Tibial nerve (tissue), 4 donors: ENCODE measurements around the gene FBLN1. TPM values are rescaled to one million over a fixed set of nuclear protein-coding genes. Genes with fewer than 3 reads are reported as not detected.

ENCODE experiments used
- DNase-seq, 2 donors: peaks; one replicate each; pipeline ENCODE4 v3.0.0-alpha.2; 2019; ENCODE audit warnings: low spot score in 2 of 2
- H3K27ac ChIP-seq, 4 donors: fragments of 200-600 bp; sonication (generic) in 3 of 4; one replicate each; pipeline ENCODE4 v1.5.1; 2017 to 2019; ENCODE audit warnings: mild to moderate bottlenecking in 1 of 4
- H3K27me3 ChIP-seq, 2 donors: fragments of 200-600 bp; sonication (generic) in 1 of 2; one replicate each; pipeline versions ENCODE4 v1.5.1 to v1.6.0; 2017 to 2019
- H3K36me3 ChIP-seq, 3 donors: fragments of 200-600 bp; sonication (generic); one replicate each; pipeline ENCODE4 v1.5.1; 2018 to 2019
- H3K4me1 ChIP-seq, 4 donors: fragments of 200-600 bp; sonication (generic) in 3 of 4; one replicate each; pipeline ENCODE4 v1.5.1; 2017 to 2019
- H3K4me3 ChIP-seq, 4 donors: fragments of 200-600 bp; sonication (generic) in 3 of 4; one replicate each; pipeline ENCODE4 v1.5.1; 2017 to 2019; ENCODE audit warnings: mild to moderate bottlenecking in 1 of 4, moderate library complexity in 1 of 4
- H3K9me3 ChIP-seq, 4 donors: fragments of 200-600 bp; sonication (generic) in 3 of 4; one replicate each; pipeline ENCODE4 v1.5.1; 2017 to 2019
- EP300 ChIP-seq, 2 donors: sonication (generic); formaldehyde crosslinking; IDR thresholded peaks; one replicate each; pipeline ENCODE4 v1.6.1; 2017; ENCODE audit warnings: antibody characterized with exemption in 2 of 2, mild to moderate bottlenecking in 1 of 2
- POLR2A ChIP-seq, 2 donors: fragments of 450-650 bp; IDR thresholded peaks; one replicate each; pipeline ENCODE4 v1.6.1; 2017; ENCODE audit warnings: antibody characterized with exemption in 2 of 2, mild to moderate bottlenecking in 2 of 2, moderate library complexity in 2 of 2
- WGBS, 2 donors: methylation state at CpG; one replicate each; pipeline ENCODE4 v1.1.5; 2018; 5-methylcytosine and 5-hydroxymethylcytosine counted together
- total RNA-seq, 4 donors: library from RNA; depleted of rRNA; stranded (reverse); fragments of >200 nt; gene quantifications; one replicate each; pipeline ENCODE4 v1.1.0, GENCODE V29; 2016
- TF ChIP-seq, protein P1 (sequence below), 5 experiments: fragments of 200-600 bp in 3 of 5; fragments of 450-650 bp in 2 of 5; sonication (generic) in 3 of 5; IDR thresholded peaks; one replicate each; pipeline ENCODE4 v1.5.1; 2016 to 2019; ENCODE audit warnings: antibody characterized with exemption in 5 of 5, mild to moderate bottlenecking in 3 of 5, moderate library complexity in 2 of 5

FBLN1 gene
- total RNA-seq, 4 donors from 2014 or later: 172 to 1,145 (median 351) TPM

DNA sequence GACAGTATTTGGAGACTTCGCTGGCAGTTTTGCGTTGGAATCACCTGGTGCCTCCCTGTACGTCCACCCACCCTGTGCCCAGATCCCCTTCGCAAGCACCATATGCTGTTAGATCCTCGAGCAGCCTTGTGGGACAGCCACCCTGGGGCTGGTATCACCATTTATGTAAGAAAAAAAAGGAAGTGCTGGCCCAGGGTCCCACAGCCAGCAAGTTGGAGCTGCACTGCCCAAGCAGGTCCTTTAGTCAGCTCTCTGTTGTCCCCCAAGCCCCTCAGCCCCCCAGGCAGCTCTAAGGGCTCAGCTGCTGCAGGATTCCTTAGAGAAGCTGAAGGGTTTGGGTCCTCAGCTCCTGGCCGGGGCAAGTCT, 80.3 kb downstream of the FBLN1 start:
- 82 to 86% methylated on average over 6 of the region's 6 CpGs for WGBS, 2 donors
- no peak overlapping the region for H3K27ac ChIP-seq
- peaks cover 0 to 29% (median 0%) of the 10 kb centered on the region in 4 donors for H3K4me1 ChIP-seq
- no peak overlapping the region for H3K4me3 ChIP-seq
- H3K27me3 ChIP-seq: peaks cover 0 to 3% of the 10 kb centered on the region in 2 donors
- TF ChIP-seq POLR2A (IDR thresholded peaks at IDR 0.05) (no peak), EP300 (IDR thresholded peaks at IDR 0.05) (no peak)
- TF ChIP-seq, protein P1, sequence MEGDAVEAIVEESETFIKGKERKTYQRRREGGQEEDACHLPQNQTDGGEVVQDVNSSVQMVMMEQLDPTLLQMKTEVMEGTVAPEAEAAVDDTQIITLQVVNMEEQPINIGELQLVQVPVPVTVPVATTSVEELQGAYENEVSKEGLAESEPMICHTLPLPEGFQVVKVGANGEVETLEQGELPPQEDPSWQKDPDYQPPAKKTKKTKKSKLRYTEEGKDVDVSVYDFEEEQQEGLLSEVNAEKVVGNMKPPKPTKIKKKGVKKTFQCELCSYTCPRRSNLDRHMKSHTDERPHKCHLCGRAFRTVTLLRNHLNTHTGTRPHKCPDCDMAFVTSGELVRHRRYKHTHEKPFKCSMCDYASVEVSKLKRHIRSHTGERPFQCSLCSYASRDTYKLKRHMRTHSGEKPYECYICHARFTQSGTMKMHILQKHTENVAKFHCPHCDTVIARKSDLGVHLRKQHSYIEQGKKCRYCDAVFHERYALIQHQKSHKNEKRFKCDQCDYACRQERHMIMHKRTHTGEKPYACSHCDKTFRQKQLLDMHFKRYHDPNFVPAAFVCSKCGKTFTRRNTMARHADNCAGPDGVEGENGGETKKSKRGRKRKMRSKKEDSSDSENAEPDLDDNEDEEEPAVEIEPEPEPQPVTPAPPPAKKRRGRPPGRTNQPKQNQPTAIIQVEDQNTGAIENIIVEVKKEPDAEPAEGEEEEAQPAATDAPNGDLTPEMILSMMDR (IDR thresholded peaks at IDR 0.05): no peak
- no peak for DNase-seq
- H3K36me3 ChIP-seq: peaks cover 0 to 2% (median 0%) of the 10 kb centered on the region in 3 donors
- no peaks in the 10 kb centered on the region for H3K9me3 ChIP-seq

DNA sequence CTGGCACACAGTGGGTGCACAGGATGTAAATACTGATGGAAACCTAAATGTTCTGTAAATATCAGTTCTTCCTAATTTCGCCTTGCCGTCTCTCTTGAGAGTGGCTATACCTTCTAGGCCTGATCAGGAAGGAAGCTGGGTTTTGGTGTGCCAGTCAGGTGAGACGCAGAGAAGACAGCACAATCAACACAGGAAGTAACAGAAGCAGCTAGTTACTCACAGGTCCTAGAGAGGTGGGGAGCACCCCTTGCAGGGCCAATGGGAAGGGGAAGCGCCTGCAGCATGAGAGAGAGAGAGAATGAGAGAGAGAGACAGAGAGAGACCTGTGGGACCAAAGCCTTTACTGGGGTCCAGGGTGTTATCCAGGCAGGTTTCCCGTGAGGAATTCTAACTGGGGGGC, 80.8 kb downstream of the FBLN1 start:
- DNase-seq: no peak
- TF ChIP-seq EP300 (IDR thresholded peaks at IDR 0.05) (no peak), POLR2A (IDR thresholded peaks at IDR 0.05) (no peak)
- TF ChIP-seq, protein P1 (IDR thresholded peaks at IDR 0.05): no peak

DNA sequence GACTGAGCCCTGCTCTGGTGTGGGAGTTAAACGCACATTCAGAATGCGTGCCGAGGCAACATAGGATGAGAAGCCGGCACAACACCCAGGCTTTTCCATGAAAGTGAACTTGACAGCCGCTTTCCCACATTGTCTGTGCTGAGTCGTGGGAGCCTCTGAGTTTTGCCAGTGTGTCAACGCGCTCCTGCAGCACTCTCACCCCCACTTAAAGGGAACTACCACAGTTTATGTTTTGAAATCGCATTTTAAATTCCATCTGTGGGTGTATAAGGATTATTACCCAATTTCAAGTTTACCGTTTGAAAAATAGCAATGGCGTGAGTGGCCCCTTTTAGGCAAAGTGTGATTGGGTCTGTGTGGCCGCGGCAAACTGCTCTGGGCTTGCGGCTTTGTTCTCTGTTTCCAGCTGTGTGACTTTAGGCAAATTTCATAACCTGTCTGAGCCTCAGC, 81.5 kb downstream of the FBLN1 start:
- Histone ChIP-seq H3K27me3 (no peaks in the 10 kb centered on the region), H3K27ac (no peak overlapping the region), H3K4me3 (no peak overlapping the region), H3K36me3 (peaks cover 0 to 2% (median 0%) of the 10 kb centered on the region in 3 donors), H3K4me1 (peaks cover 0 to 25% (median 0%) of the 10 kb centered on the region in 4 donors), H3K9me3 (no peaks in the 10 kb centered on the region)
- no peak for DNase-seq
- TF ChIP-seq, protein P1 (IDR thresholded peaks at IDR 0.05): no peak
- no peak for TF ChIP-seq POLR2A (IDR thresholded peaks at IDR 0.05)
- no peak for TF ChIP-seq EP300 (IDR thresholded peaks at IDR 0.05)
- 58 to 69% methylated on average over 14 of the region's 14 CpGs for WGBS, 2 donors

More for the DNA sequence above, 80.8 kb downstream of the FBLN1 start:
- H3K27ac ChIP-seq: no peak overlapping the region
- H3K4me3 ChIP-seq: no peak overlapping the region
- whole genome bisulfite sequencing, 2 donors: 89 to 90% methylated on average over 5 of the region's 5 CpGs
- peaks cover 0 to 25% (median 0%) of the 10 kb centered on the region in 4 donors for H3K4me1 ChIP-seq
- H3K9me3 ChIP-seq: no peaks in the 10 kb centered on the region
- H3K27me3 ChIP-seq: no peaks in the 10 kb centered on the region
- H3K36me3 ChIP-seq: peaks cover 0 to 2% (median 0%) of the 10 kb centered on the region in 3 donors

DNA sequence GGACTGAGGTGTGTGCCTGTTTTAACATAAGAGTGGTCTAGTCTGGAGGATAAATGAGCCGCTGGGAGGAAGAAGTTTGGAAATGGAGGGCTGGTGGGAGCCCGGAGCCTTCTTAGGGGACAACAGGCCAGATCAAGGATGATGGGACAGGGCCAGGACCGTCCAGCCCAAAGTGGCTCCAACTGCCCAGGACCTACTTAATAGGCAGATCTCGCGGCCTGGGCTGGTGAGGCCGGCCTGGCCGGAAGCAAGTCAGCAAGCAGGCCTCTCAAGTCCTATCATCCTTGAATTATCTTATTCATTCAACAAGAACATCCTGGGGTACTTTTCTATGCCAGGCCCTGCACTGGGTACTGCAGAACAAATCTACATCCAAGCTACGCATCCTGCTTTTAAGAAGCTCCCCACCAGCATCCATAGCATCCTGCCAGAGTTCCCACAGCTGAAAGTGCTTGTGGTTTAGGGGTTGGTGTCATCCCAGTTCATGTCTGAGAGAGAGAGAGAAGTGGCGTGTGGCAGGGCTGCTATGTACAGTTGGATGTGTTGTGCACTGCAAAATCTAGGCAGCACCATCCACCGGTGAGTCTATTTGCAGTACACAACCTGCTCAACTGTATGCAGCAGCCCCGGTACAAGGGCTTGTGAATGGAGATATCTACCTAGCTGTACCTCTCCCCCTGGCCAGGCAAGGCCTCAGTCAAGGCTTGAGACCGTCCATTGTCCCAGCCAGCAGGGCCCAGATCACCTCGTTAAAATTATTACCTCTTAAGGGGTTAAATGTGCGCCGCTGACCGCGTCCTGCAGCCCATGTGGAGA, 82.1 kb downstream of the FBLN1 start:
- 70 to 80% methylated on average over 17 of the region's 17 CpGs for WGBS, 2 donors
- peaks cover 0 to 2% (median 0%) of the 10 kb centered on the region in 3 donors for H3K36me3 ChIP-seq
- no peaks in the 10 kb centered on the region for H3K9me3 ChIP-seq
- H3K4me1 ChIP-seq: peaks cover 0 to 25% (median 0%) of the 10 kb centered on the region in 4 donors
- H3K27ac ChIP-seq: no peak overlapping the region
- DNase-seq: no peak
- no peak for TF ChIP-seq POLR2A (IDR thresholded peaks at IDR 0.05)
- TF ChIP-seq EP300 (IDR thresholded peaks at IDR 0.05): no peak
- TF ChIP-seq, protein P1 (IDR thresholded peaks at IDR 0.05): no peak
- no peak overlapping the region for H3K4me3 ChIP-seq
- H3K27me3 ChIP-seq: no peaks in the 10 kb centered on the region

DNA sequence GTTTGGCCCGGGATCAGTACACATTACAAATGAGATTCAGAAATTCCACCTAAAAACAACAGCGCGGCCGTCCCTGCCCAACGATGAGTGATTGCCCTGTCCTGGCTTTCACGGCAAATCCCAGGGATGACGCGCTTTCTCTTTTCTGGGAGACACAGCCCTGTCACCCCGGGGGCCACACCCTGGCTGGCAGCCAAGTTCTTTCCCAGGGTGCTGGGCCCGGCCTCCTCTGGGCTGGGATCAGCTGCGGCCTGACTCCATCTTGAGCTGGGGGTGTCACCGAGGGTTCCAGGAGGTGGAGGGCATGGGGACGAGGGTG, 82.7 kb downstream of the FBLN1 start:
- no peaks in the 10 kb centered on the region for H3K9me3 ChIP-seq
- H3K27me3 ChIP-seq: no peaks in the 10 kb centered on the region
- no peak for TF ChIP-seq POLR2A (IDR thresholded peaks at IDR 0.05)
- no peak for TF ChIP-seq EP300 (IDR thresholded peaks at IDR 0.05)
- TF ChIP-seq, protein P1 (IDR thresholded peaks at IDR 0.05): no peak
- H3K36me3 ChIP-seq: no peaks in the 10 kb centered on the region
- DNase-seq: peak in 1 of 2 donors; percentile 17
- 36 to 46% methylated on average over 13 of the region's 13 CpGs for WGBS, 2 donors
- H3K27ac ChIP-seq: no peak overlapping the region
- peaks cover 0 to 25% (median 0%) of the 10 kb centered on the region in 4 donors for H3K4me1 ChIP-seq
- H3K4me3 ChIP-seq: no peak overlapping the region
